H9 (cell line): ENCODE data around the gene WIPF1. TPM values are rescaled to one million over a fixed set of nuclear protein-coding genes. Genes with fewer than 3 reads are reported as not detected.

ENCODE experiments used
- DNase-seq: peaks from one replicate; pipeline ENCODE4 v3.0.0-alpha.2; 2017
- H2AFZ ChIP-seq: one replicate; pipeline ENCODE4 v1.6.1; 2013; ENCODE audit warnings: mild to moderate bottlenecking, low read length, control low read depth, moderate library complexity
- H2AK5ac ChIP-seq: 2 replicates; pipeline ENCODE4 v1.6.1; 2013; ENCODE audit warnings: low read length, control low read depth, mixed read lengths; ENCODE audit not compliant: insufficient read length
- H2BK120ac ChIP-seq: one replicate; pipeline ENCODE4 v1.6.1; 2013; ENCODE audit warnings: low read depth, mild to moderate bottlenecking, low read length, control low read depth, inconsistent platforms; ENCODE audit not compliant: poor library complexity, severe bottlenecking
- H2BK12ac ChIP-seq: 2 replicates; pipeline ENCODE4 v1.6.1; 2013; ENCODE audit warnings: low read length, control low read depth, mixed read lengths, low read depth; ENCODE audit not compliant: insufficient read length
- H2BK15ac ChIP-seq: 2 replicates; pipeline ENCODE4 v1.6.1; 2013; ENCODE audit warnings: low read depth, low read length, control low read depth
- H2BK20ac ChIP-seq: one replicate; pipeline ENCODE4 v1.6.1; 2013; ENCODE audit warnings: low read depth, mild to moderate bottlenecking, low read length, control low read depth, inconsistent platforms; ENCODE audit not compliant: poor library complexity, severe bottlenecking
- H2BK5ac ChIP-seq: 2 replicates; pipeline ENCODE4 v1.6.1; 2013; ENCODE audit warnings: low read length, control low read depth, mixed read lengths; ENCODE audit not compliant: insufficient read length
- H3K14ac ChIP-seq: 2 replicates; pipeline ENCODE4 v1.6.1; 2013; ENCODE audit warnings: low read length, control low read depth; ENCODE audit not compliant: insufficient read depth
- H3K18ac ChIP-seq: 2 replicates; pipeline ENCODE4 v1.6.1; 2013; ENCODE audit warnings: low read depth, mild to moderate bottlenecking, mixed read lengths, low read length, control low read depth; ENCODE audit not compliant: insufficient read length
- H3K23ac ChIP-seq: 2 replicates; pipeline ENCODE4 v1.6.1; 2013; ENCODE audit warnings: low read length, control low read depth, mixed read lengths, low read depth; ENCODE audit not compliant: insufficient read length
- H3K23me2 ChIP-seq: 2 replicates; pipeline ENCODE4 v1.6.1; 2013; ENCODE audit warnings: low read depth, mild to moderate bottlenecking, mixed read lengths, low read length, control low read depth; ENCODE audit not compliant: insufficient read length, poor library complexity, severe bottlenecking
- H3K27ac ChIP-seq: 2 replicates; pipeline ENCODE4 v1.5.1; 2013; ENCODE audit warnings: low read length, control low read depth, mixed read lengths, low read depth; ENCODE audit not compliant: insufficient read length
- H3K27me3 ChIP-seq: 2 replicates; pipeline ENCODE4 v1.6.1; 2013; ENCODE audit warnings: low read length, control low read depth, inconsistent platforms; ENCODE audit not compliant: insufficient read depth
- H3K4ac ChIP-seq: 2 replicates; pipeline ENCODE4 v1.6.1; 2013; ENCODE audit warnings: low read depth, mild to moderate bottlenecking, control low read depth, inconsistent platforms, low read length, moderate library complexity
- H3K4me1 ChIP-seq: 2 replicates; pipeline ENCODE4 v1.6.1; 2013; ENCODE audit warnings: low read length, control low read depth, inconsistent platforms; ENCODE audit not compliant: insufficient read depth
- H3K4me2 ChIP-seq: 2 replicates; pipeline ENCODE4 v1.6.1; 2013; ENCODE audit warnings: low read length, control low read depth, mixed read lengths; ENCODE audit not compliant: insufficient read length, insufficient read depth
- H3K56ac ChIP-seq: 2 replicates; pipeline ENCODE4 v1.6.1; 2013; ENCODE audit warnings: low read depth, mild to moderate bottlenecking, mixed read lengths, low read length, control low read depth; ENCODE audit not compliant: insufficient read length
- H3K79me1 ChIP-seq: 2 replicates; pipeline ENCODE4 v1.6.1; 2013; ENCODE audit warnings: low read depth, mild to moderate bottlenecking, moderate library complexity, low read length, control low read depth, inconsistent platforms; ENCODE audit not compliant: insufficient read depth, poor library complexity, severe bottlenecking
- H3K79me2 ChIP-seq: 2 replicates; pipeline ENCODE4 v1.6.1; 2013; ENCODE audit warnings: low read length, control low read depth, inconsistent platforms; ENCODE audit not compliant: insufficient read depth
- H3K9ac ChIP-seq: 2 replicates; pipeline ENCODE4 v1.6.1; 2013; ENCODE audit warnings: low read length, control low read depth, mixed read lengths; ENCODE audit not compliant: insufficient read length; ENCODE audit errors: extremely low read depth
- H3K9me3 ChIP-seq: one replicate; pipeline ENCODE4 v1.6.1; 2013; ENCODE audit warnings: low read depth, low read length, inconsistent platforms; ENCODE audit not compliant: control insufficient read depth
- H3T11ph ChIP-seq: one replicate; pipeline ENCODE4 v1.6.1; 2013; ENCODE audit warnings: mild to moderate bottlenecking, low read length, control low read depth, inconsistent platforms
- H4K20me1 ChIP-seq: one replicate; pipeline ENCODE4 v1.6.1; 2013; ENCODE audit not compliant: control insufficient read depth, insufficient read length, insufficient read depth
- H4K5ac ChIP-seq: 2 replicates; pipeline ENCODE4 v1.6.1; 2013; ENCODE audit warnings: low read depth, mild to moderate bottlenecking, mixed read lengths, low read length, control low read depth; ENCODE audit not compliant: insufficient read length
- H4K8ac ChIP-seq: replicated peaks from 2 replicates; pipeline ENCODE4 v1.6.1; 2013; ENCODE audit warnings: low read length, control low read depth, mixed read lengths, low read depth; ENCODE audit not compliant: insufficient read length
- H4K91ac ChIP-seq: 2 replicates; pipeline ENCODE4 v1.6.1; 2013; ENCODE audit warnings: low read depth, mild to moderate bottlenecking, moderate library complexity, mixed read lengths, low read length, control low read depth; ENCODE audit not compliant: insufficient read length
- H3K27ac Mint-ChIP-seq, 3 experiments: 2 replicates in 2 of 3; 3 replicates in 1 of 3; pipeline ENCODE4 v1.8.0; 2020 to 2021; ENCODE audit warnings: mixed read lengths in 3 of 3, mild to moderate bottlenecking in 1 of 3, moderate library complexity in 1 of 3
- H3K27me3 Mint-ChIP-seq: 2 replicates; pipeline ENCODE4 v1.8.0; 2021; ENCODE audit warnings: low read depth, mild to moderate bottlenecking, moderate library complexity, mixed read lengths
- H3K36me3 Mint-ChIP-seq, 3 experiments: 2 replicates in 2 of 3; 3 replicates in 1 of 3; pipeline ENCODE4 v1.8.0; 2020 to 2021; ENCODE audit warnings: low read depth in 3 of 3, mixed read lengths in 3 of 3; ENCODE audit not compliant: insufficient read depth in 1 of 3
- H3K4me1 Mint-ChIP-seq, 2 experiments: 2 replicates each; pipeline ENCODE4 v1.8.0; 2020; ENCODE audit warnings: mixed read lengths in 2 of 2
- H3K4me3 Mint-ChIP-seq, 2 experiments: 2 replicates in 1 of 2; 3 replicates in 1 of 2; pipeline ENCODE4 v1.8.0; 2020 to 2021; ENCODE audit warnings: mild to moderate bottlenecking in 2 of 2, mixed read lengths in 2 of 2, moderate library complexity in 1 of 2
- H3K9me3 Mint-ChIP-seq, 2 experiments: 2 replicates in 1 of 2; 3 replicates in 1 of 2; pipeline ENCODE4 v1.8.0; 2020; ENCODE audit warnings: mild to moderate bottlenecking in 2 of 2, mixed read lengths in 2 of 2, moderate library complexity in 1 of 2
- WGBS: extraction: QIAGEN DNeasy Blood & Tissue Kit; methylation state at CpG from one replicate; pipeline ENCODE4 v1.1.7; 2013; ENCODE audit warnings: missing lambda C conversion rate, low lambda C conversion rate, mixed read lengths; ENCODE audit not compliant: insufficient read length; ENCODE audit errors: extremely low coverage; 5-methylcytosine and 5-hydroxymethylcytosine counted together
- total RNA-seq: library from RNA; stranded (reverse); gene quantifications from 2 replicates; pipeline ENCODE4 v1.2.1, GENCODE V29; 2021
- TF ChIP-seq, protein P1 (sequence below): fragments of 200-600 bp; sonication (generic); conservative IDR thresholded peaks from 3 replicates; pipeline ENCODE4 v1.8.0; 2021; ENCODE audit warnings: antibody characterized with exemption, mild to moderate bottlenecking

The WIPF1 gene
- total RNA-seq, 1 experiment from 2014 or later = 5.1 TPM

DNA sequence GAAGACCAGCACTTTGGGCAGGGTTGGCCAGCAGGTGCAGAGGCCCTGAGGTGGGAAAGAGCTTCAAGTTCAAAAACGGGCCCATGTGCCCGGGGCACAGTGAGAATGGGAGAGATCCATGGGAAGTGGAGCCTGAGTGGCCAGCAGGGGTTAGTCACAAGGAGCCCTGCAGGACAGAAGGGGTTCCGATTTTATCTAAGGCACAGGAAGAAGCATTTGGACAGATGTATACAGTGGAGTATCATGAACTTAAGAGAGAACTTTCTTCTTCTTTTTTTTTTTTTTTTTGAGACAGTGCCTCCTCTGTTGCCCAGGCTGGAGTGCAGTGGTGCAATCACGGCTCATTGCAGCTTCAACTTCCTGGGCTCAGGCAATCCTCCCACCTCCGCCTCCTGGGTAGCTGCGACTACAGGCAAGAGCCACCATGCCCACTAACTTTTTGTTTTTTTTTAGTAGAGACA is 24.0 kb downstream of the WIPF1 start:
- no peak overlapping the region for H2BK20ac ChIP-seq
- H3K9ac ChIP-seq = no peak overlapping the region
- H3K4me2 ChIP-seq = no peak overlapping the region
- H2AFZ ChIP-seq = no peak overlapping the region
- H3K18ac ChIP-seq = no peak overlapping the region
- no CpG with 5 or more reads among the region's 6 CpGs for WGBS
- H2BK120ac ChIP-seq = no peak overlapping the region
- H3K27me3 Mint-ChIP-seq = no peaks in the 10 kb centered on the region; the same call in 1 of the 2 replicates
- H3K23ac ChIP-seq = no peak overlapping the region
- H4K8ac ChIP-seq = no peak overlapping the region
- H2BK5ac ChIP-seq = no peak overlapping the region
- no peak overlapping the region for H2BK12ac ChIP-seq
- no peak overlapping the region for H4K5ac ChIP-seq
- H3K9me3 Mint-ChIP-seq = no peaks in the 10 kb centered on the region
- DNase-seq = no peak
- peaks cover 2 to 9% (median 6%) of the 10 kb centered on the region in 3 experiments; a peak in 6 of 7 replicates for H3K36me3 Mint-ChIP-seq
- H3K23me2 ChIP-seq = no peaks in the 10 kb centered on the region
- no peak overlapping the region for H3K4ac ChIP-seq
- H2BK15ac ChIP-seq = no peak overlapping the region
- no peak overlapping the region for H2AK5ac ChIP-seq
- no peak overlapping the region for H4K91ac ChIP-seq
- no peak overlapping the region for H3T11ph ChIP-seq
- H3K27me3 ChIP-seq = no peaks in the 10 kb centered on the region
- H3K27ac ChIP-seq = no peak overlapping the region
- no peaks in the 10 kb centered on the region for H3K9me3 ChIP-seq
- H3K14ac ChIP-seq = no peak overlapping the region
- no peak overlapping the region for H3K56ac ChIP-seq
- no peak overlapping the region for H3K4me3 Mint-ChIP-seq
- no peaks in the 10 kb centered on the region for H3K79me2 ChIP-seq
- no peak overlapping the region for H3K27ac Mint-ChIP-seq
- no peaks in the 10 kb centered on the region; a peak in 1 of 4 replicates for H3K4me1 Mint-ChIP-seq
- H3K4me1 ChIP-seq = no peaks in the 10 kb centered on the region
- no peaks in the 10 kb centered on the region for H3K79me1 ChIP-seq
- H4K20me1 ChIP-seq = no peaks in the 10 kb centered on the region
- TF ChIP-seq, protein P1, sequence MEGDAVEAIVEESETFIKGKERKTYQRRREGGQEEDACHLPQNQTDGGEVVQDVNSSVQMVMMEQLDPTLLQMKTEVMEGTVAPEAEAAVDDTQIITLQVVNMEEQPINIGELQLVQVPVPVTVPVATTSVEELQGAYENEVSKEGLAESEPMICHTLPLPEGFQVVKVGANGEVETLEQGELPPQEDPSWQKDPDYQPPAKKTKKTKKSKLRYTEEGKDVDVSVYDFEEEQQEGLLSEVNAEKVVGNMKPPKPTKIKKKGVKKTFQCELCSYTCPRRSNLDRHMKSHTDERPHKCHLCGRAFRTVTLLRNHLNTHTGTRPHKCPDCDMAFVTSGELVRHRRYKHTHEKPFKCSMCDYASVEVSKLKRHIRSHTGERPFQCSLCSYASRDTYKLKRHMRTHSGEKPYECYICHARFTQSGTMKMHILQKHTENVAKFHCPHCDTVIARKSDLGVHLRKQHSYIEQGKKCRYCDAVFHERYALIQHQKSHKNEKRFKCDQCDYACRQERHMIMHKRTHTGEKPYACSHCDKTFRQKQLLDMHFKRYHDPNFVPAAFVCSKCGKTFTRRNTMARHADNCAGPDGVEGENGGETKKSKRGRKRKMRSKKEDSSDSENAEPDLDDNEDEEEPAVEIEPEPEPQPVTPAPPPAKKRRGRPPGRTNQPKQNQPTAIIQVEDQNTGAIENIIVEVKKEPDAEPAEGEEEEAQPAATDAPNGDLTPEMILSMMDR = no peak
